PC-9 (cell line): ENCODE results near the gene JUNB.

ENCODE experiments used
- CTCF ChIP-seq: fragments of 200-600 bp; sonication (generic); conservative IDR thresholded peaks from 2 replicates; pipeline ENCODE4 v1.6.1; 2017; ENCODE audit warnings: mixed run types, antibody characterized with exemption, mild to moderate bottlenecking, moderate library complexity
- EZH2 ChIP-seq: fragments of 200-600 bp; sonication (generic); IDR thresholded peaks from 2 replicates; pipeline ENCODE4 v1.8.0; 2017; ENCODE audit warnings: antibody characterized with exemption, low read depth

GRCh38 chr19:12770922-12771321 is 20.4 kb upstream of the JUNB start:
- TF ChIP-seq CTCF (no peak), EZH2 (no peak)
